Activated B cell treated with CpG ODN at 0.5 μM for 24 hours (primary cell): ENCODE results near the gene OLA1. TPM values are rescaled to one million over a fixed set of nuclear protein-coding genes. Genes with fewer than 3 reads are reported as not detected.

Experiments used
- ATAC-seq: fragments of 200-7000 bp; cut with Tn5 transposase; one replicate; pipeline ENCODE4 v1.10.0; 2021; ENCODE audit warnings: low read depth, mild to moderate bottlenecking, moderate library complexity
- CTCF ChIA-PET: fragments of 350-600 bp; sonication (Branson Sonifier 250); formaldehyde crosslinking; loops from one replicate; lab custom pipeline; 2021; ENCODE audit warnings: antibody characterized with exemption; lab: Charles Lee
- POLR2A ChIA-PET: fragments of 350-600 bp; sonication (Branson Sonifier 250); formaldehyde crosslinking; loops from one replicate; lab custom pipeline; 2021; ENCODE audit warnings: antibody characterized with exemption; lab: Charles Lee
- DNase-seq: peaks from one replicate; pipeline ENCODE4 v3.0.0; 2022
- H3K27ac Mint-ChIP-seq: one replicate; pipeline ENCODE4 v1.8.0; 2020; ENCODE audit warnings: mixed read lengths
- H3K27me3 Mint-ChIP-seq: one replicate; pipeline ENCODE4 v1.8.0; 2021; ENCODE audit warnings: mixed read lengths
- H3K36me3 Mint-ChIP-seq: one replicate; pipeline ENCODE4 v1.8.0; 2021; ENCODE audit warnings: low read depth, mixed read lengths
- H3K4me1 Mint-ChIP-seq: one replicate; pipeline ENCODE4 v1.8.0; 2021; ENCODE audit warnings: mixed read lengths
- H3K4me3 Mint-ChIP-seq: one replicate; pipeline ENCODE4 v1.8.0; 2020; ENCODE audit warnings: mild to moderate bottlenecking, mixed read lengths
- H3K9me3 Mint-ChIP-seq: one replicate; pipeline ENCODE4 v1.8.0; 2020; ENCODE audit warnings: mixed read lengths
- intact Hi-C: fragments of 100-400 bp; cut with micrococcal nuclease; formaldehyde crosslinking; loops from one replicate; pipeline ENCODE4 v1.15.1; 2024
- total RNA-seq: library from RNA; stranded (reverse); gene quantifications from 2 replicates; pipeline ENCODE4 v1.2.3, GENCODE V29; 2022
- TF ChIP-seq, protein P1 (sequence below): fragments of 200-600 bp; IDR thresholded peaks from one replicate; pipeline ENCODE4 v1.8.0; 2022; ENCODE audit warnings: antibody characterized with exemption, mild to moderate bottlenecking

The OLA1 gene
- total RNA-seq, 1 donor from 2014 or later: 74.4 TPM

DNA sequence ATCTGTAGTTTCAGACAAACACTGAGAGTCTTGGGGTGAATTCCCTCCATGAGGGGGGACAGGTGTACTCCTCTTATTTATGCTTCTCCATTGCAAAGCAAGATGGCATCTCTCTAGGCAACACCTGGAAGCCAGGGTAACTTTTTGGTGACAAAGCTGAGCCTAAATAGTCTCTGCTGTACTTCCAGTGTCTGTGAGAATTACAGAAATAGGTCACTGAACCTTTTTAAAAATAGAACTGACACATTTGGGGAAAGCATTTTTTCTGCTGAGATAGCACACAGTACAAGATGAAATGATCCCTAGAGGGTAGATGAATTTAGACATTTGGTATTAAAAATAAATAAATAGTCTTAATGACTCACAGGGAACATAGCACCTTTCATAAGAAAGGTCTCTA lies 211.5 kb downstream of the OLA1 start:
- ChIA-PET CTCF (interaction anchor here (1.0 to 1.2 kb wide), 2 partner anchors 81 to 139 kb away, joined by 3 read pairs; no protein-coding TSS in a partner anchor), POLR2A (interaction anchor here (4.8 kb wide), 1 partner anchor 72 kb away, joined by 41 read pairs; the partner anchor contains the start of gene SP3)
- no peak overlapping the region for H3K27ac Mint-ChIP-seq
- H3K27me3 Mint-ChIP-seq: peaks cover 3% of the 10 kb centered on the region
- H3K4me3 Mint-ChIP-seq: no peak overlapping the region
- TF ChIP-seq, protein P1, sequence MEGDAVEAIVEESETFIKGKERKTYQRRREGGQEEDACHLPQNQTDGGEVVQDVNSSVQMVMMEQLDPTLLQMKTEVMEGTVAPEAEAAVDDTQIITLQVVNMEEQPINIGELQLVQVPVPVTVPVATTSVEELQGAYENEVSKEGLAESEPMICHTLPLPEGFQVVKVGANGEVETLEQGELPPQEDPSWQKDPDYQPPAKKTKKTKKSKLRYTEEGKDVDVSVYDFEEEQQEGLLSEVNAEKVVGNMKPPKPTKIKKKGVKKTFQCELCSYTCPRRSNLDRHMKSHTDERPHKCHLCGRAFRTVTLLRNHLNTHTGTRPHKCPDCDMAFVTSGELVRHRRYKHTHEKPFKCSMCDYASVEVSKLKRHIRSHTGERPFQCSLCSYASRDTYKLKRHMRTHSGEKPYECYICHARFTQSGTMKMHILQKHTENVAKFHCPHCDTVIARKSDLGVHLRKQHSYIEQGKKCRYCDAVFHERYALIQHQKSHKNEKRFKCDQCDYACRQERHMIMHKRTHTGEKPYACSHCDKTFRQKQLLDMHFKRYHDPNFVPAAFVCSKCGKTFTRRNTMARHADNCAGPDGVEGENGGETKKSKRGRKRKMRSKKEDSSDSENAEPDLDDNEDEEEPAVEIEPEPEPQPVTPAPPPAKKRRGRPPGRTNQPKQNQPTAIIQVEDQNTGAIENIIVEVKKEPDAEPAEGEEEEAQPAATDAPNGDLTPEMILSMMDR: no peak
- DNase-seq (no peak), ATAC-seq (no peak)
- intact Hi-C loops: loop anchor here (5.0 kb wide), 1 partner anchor 450 kb away; the partner anchor contains the start of gene GPR155
- H3K9me3 Mint-ChIP-seq: no peaks in the 10 kb centered on the region
- H3K4me1 Mint-ChIP-seq: peaks cover 37% of the 10 kb centered on the region
- no peaks in the 10 kb centered on the region for H3K36me3 Mint-ChIP-seq

DNA sequence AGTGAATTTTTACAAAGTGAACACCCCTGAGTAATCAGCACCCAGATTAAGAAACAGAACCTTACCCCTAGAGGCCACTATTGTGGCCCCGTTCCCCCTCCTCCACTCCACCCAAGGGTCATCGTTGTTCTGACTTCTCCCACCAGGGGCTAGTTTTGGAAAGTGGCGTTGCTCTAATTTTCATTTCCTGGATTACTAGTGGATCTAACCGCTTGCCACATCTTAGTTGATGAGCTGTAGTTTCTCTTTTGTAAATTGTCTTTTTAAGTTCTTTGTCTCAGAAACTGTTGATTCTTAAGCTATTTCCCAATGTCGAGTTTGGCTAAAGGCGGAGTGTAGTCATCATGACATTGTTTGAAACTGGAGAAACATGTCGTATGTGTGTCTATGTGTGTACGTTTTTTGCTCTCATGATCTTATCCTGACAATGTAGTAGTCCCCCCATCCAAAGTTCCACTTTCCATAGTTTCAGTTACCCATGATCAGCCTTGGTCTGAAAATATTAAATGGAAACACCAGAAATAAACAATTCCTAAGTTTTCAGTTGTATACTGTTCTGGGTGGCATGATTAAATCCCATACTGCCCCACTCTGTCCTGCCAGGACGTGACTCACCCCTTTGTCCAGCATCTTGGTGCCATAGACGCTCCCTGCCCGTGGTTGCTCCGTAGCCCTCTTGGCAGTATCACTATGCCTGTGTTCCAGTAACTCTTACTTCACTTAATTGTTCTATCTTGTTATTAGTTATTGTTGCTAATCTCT lies 212.2 kb downstream of the OLA1 start:
- H3K9me3 Mint-ChIP-seq: no peaks in the 10 kb centered on the region
- CTCF ChIA-PET: interaction anchor here (1.0 kb wide), 1 partner anchor 81 kb away, joined by 3 read pairs; no protein-coding TSS in a partner anchor
- ATAC-seq (no peak), DNase-seq (no peak)
- TF ChIP-seq, protein P1: no peak
- H3K4me3 Mint-ChIP-seq: no peak overlapping the region
- no peak overlapping the region for H3K27ac Mint-ChIP-seq
- POLR2A ChIA-PET: interaction anchor here (0.5 to 4.8 kb wide), 3 partner anchors 45 to 227 kb away, joined by 3 to 41 read pairs (median 3); partner anchors contain the start of gene SP3
- intact Hi-C loops: loop anchor here (5.0 kb wide), 1 partner anchor 451 kb away; the partner anchor contains the start of gene GPR155
- H3K4me1 Mint-ChIP-seq: peaks cover 43% of the 10 kb centered on the region
- peaks cover 3% of the 10 kb centered on the region for H3K27me3 Mint-ChIP-seq
- H3K36me3 Mint-ChIP-seq: no peaks in the 10 kb centered on the region

DNA sequence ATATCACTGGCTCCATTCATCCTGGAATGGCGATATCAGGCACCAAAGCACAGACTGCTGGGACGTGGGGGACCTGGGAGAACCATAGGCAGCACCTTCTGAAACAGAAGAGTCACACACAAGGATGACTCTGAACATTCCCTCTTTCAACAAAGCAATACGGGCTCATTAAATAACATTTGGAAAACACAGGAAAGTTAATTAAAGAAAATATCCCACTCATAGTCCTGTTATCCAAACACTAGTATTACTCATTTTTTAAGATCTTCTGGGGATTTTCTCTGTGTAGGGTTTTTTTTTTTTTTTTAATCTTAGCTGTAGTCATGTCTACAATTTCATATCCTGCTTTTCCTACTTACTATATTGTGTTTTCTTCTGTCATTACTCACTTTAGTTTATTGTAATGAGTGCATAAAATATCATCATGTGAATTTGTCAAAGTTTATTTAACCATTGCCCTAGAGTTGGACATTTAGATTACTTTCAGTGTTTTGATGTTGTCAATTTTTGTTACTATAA lies 213.2 kb downstream of the OLA1 start:
- Mint-ChIP-seq H3K36me3 (no peaks in the 10 kb centered on the region), H3K4me1 (peaks cover 46% of the 10 kb centered on the region), H3K27me3 (peaks cover 3% of the 10 kb centered on the region), H3K4me3 (no peak overlapping the region), H3K27ac (no peak overlapping the region), H3K9me3 (no peaks in the 10 kb centered on the region)
- no peak for DNase-seq
- TF ChIP-seq, protein P1: no peak
- intact Hi-C loops: loop anchor here (5.0 kb wide), 1 partner anchor 452 kb away; the partner anchor contains the start of gene GPR155
- ATAC-seq: no peak
- ChIA-PET CTCF (no interaction called here), POLR2A (interaction anchor here (0.6 to 4.8 kb wide), 4 partner anchors 8 to 648 kb away, joined by 3 to 41 read pairs (median 4); partner anchors contain the start of gene SP3)

DNA sequence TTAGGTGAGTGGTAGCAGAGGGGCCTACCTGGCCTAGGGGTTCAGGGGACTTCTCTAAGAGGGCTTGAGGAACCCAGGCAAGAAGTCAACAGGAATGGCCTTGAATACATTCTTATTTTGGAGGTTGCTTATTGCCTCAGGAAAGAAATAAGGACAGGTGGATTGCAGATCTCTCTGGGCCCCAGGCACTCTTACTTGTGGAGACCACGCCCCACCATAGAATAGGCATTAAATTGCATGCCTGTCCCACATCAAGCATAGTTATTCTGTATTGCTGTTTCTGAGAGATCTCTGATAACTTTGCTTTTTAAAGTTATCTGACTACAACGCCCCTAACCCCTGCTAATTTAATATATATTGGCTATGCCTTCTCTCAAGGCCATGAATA lies 215.2 kb downstream of the OLA1 start:
- ChIA-PET POLR2A (no interaction called here), CTCF (no interaction called here)
- H3K9me3 Mint-ChIP-seq: no peaks in the 10 kb centered on the region
- intact Hi-C loops: loop anchor here (2.0 to 5.0 kb wide), 2 partner anchors 18 to 214 kb away; partner anchors contain the start of gene OLA1
- peaks cover 28% of the 10 kb centered on the region for H3K4me1 Mint-ChIP-seq
- DNase-seq (no peak), ATAC-seq (no peak)
- TF ChIP-seq, protein P1: no peak
- no peak overlapping the region for H3K27ac Mint-ChIP-seq
- H3K36me3 Mint-ChIP-seq: no peaks in the 10 kb centered on the region
- no peak overlapping the region for H3K4me3 Mint-ChIP-seq
- H3K27me3 Mint-ChIP-seq: peaks cover 3% of the 10 kb centered on the region
